ENCODE results near the gene ACTMAP.
"Not testable (repeated sequence)": the region's sequence is repeated elsewhere in the genome, so short reads cannot be mapped to it uniquely, and the experiment has no call there.

Gene ACTMAP

DNA sequence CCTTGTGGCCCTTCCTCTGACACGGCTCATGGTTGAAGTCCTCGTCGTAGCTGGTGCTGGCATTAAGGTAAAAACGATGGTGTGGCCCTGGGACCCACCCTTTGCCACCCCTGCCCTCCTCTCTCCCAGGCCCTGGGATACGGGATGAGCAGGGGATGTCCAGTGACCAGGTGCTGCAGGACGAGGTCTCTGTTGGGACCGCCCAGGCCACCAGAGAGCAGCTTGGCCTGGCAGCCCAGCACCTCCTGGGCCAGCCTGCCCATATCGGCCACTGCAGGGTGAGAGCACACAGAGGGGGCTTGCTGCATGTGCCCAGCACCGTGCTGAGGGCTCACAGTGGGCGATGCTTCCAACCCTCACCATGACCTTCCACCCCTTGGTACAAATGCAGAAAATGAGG is 6.4 kb downstream of the ACTMAP start:
- DNase-seq (ENCODE audit: low spot score) = no peak

DNA sequence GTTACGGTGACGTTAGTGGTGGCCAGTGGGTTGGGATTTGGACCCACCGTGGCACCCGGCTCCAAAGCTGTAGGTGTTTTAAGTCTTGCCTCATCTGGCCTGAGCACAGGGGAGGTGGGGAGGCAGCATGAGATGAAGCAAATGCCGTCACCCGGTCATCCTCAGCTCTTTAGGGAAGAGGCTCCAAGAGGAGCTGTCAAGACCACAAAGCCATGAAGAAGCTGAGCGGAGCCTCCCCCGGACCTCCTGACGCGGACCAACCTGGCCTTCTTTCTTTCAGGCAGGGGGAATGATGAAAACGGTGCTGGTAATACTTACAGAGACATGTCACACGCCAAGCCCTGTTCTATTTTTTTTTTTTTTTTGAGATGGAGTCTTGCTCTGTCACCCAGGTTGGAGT is 7.4 kb downstream of the ACTMAP start:
- no peak for DNase-seq (ENCODE audit: low spot score)

DNA sequence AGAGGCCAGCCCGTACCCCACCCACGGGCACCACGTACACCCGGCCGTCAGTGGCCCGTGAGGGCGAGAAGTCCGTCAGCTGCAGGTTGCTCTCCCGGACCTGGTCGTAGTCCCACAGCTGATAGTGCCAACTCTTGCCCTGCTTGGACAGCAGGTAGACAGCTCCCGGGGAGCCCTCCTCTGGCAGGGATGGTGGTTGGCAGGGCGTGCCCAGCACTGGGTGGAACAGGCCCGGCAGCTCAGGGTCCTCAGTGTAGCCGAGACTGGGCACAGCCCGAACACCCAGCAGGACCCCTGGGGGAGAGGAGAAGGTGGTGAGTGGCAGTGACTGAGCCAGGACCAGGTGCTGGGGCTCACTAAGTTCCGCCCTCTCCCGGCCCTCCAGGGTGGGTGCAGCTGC is 7.8 kb downstream of the ACTMAP start:
- no peak for DNase-seq (ENCODE audit: low spot score)

- no peak for DNase-seq (ENCODE audit: low spot score)
These were observed 8.5 kb downstream of the ACTMAP start for GRCh38 chr19:40741527-40742390.

GRCh38 chr19:40740747-40741146 is 9.5 kb downstream of the ACTMAP start:
- no peak for DNase-seq (ENCODE audit: low spot score)

GRCh38 chr19:40739871-40740703 is 10.2 kb downstream of the ACTMAP start:
- no peak for DNase-seq (ENCODE audit: low spot score)

DNA sequence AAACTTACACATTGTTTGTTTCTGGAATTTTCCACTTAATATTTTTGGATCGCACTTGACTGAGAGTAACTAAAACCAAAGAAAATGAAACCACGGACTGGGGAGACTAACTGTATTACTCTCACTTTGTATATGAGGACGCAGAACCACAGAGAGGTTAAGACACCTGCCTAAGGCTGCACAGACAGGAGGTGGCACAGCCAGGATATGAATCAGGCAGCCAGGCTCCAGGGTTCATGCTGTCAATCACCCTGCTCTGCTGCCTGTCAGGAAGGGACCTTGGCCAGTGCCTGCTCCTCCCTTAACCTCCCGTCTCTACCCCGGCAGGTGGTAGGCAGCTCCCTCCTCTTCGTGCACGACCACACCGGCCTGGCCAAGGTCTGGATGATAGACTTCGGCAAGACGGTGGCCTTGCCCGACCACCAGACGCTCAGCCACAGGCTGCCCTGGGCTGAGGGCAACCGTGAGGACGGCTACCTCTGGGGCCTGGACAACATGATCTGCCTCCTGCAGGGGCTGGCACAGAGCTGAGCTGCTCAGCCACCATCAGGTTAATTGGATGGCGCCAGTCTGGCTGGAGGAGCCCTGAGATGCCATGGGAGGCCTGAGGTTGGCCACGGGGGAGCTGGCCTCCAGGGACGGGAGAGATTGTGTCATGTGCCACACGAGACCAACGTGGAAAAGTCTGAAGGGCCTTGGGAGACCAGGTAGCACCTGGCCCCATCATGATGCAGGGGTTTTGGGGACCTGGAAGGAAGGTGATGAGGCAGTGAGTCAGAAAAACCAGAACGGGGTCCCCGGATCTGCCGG is 11.0 kb downstream of the ACTMAP start:
- DNase-seq (ENCODE audit: low spot score) = no peak

DNA sequence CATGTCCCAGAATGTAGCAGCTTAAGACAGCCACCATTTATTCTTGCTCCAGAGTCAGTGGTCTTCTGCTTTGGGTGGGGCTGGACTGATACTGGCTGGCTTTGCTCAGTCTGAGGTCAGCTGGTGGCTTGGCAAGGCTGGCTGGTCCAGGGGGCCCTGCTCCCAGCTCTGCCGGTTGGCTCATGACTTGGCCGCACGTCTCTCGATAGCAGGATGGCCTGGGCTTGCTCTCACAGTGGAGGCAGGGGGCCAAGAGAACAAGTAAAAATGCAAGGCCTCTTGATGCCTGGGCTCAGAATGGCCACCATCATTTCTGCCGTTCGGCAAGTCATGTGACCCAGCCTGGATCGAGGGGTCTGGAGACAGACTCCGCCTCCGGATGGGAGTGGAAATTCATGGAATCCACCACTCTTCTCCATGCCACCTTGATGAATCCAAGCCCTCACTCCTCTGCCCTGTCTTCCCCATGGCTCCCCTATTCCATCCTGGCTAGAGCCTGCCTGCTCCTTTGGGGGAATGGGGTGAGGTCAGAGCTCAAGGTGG is 13.1 kb downstream of the ACTMAP start:
- DNase-seq (ENCODE audit: low spot score) = no peak

DNA sequence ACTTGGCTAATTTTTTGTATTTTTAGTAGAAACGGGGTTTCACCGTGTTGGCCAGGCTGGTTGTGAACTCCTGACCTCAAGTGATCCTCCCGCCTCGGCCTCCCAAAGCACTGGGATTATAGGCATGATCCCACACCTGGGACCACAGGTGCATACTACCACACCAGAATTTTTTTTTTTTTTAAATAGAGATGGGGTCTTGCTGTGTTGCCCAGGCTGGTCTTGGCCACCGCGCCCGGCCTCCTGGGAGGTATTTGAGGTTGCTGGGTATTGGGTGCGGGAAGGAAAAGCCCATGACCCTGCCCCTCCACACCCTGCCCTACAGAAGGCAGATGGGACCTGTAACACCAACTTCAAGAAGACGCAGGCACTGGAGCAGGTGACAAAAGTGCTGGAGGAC is 13.6 kb downstream of the ACTMAP start:
- DNase-seq (ENCODE audit: low spot score) = no peak

- no peak for DNase-seq (ENCODE audit: low spot score)
These were observed 15.1 kb downstream of the ACTMAP start for GRCh38 chr19:40735013-40735771.

- no peak for DNase-seq (ENCODE audit: low spot score)
These were observed 17.1 kb downstream of the ACTMAP start for GRCh38 chr19:40733149-40733548.

GRCh38 chr19:40732304-40732703 is 18.0 kb downstream of the ACTMAP start:
- DNase-seq (ENCODE audit: low spot score) = not testable (repeated sequence)

DNA sequence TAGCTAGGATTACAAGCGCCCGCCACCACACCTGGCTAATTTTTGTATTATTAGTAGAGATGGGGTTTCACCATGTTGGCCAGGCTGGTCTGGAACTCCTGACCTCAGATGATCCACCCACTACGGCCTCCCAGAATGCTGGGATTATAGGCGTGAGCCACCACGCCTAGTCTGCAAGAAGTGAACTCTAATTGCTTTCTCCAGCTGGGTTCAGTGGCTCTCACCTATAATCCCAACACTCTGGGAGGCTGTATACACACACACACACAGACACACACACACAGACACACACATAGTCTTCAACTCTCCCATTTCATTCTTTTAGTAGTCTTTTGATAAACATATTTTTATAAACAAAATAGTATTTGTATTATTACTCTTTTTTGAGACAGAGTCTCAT is 20.2 kb downstream of the ACTMAP start:
- DNase-seq (ENCODE audit: low spot score) = not testable (repeated sequence)

DNA sequence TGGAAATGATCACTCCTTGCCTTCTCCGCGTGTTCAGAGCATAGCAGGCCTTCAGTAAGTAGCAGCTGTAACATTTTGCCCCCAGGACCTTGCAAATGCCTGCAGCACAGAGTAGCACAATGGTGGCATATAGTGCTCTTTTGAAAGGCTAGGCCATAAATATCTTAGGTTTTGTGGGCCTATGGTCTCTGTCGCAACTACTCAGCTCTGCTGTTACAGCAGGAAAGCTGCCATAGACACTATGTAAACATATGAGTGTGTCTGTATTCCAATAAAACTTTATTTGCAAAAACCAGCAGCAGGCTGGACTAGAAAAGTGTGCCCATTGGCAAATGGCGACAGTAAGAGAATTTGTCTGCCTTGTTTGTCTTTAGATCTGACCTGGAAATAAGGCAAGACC is 24.0 kb downstream of the ACTMAP start:
- DNase-seq (ENCODE audit: low spot score) = no peak

DNA sequence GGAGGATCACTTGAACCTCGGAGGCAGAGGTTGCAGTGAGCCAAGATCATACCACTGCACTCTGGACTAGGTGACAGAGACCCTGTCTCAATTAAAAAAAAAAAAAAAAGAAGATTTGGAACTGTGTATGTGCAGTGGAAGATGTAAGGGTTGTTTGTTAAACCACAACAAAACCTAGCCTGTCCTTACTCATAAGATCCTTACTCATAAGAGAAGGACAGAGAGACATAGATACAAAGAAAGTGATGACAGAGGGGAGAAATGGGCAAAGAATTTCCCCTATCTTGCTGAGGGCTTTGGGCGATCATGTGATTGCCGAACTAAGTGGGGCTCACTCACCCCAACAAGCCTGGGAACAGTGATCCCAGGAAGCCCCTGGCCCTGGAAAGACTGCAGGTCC is 25.4 kb downstream of the ACTMAP start:
- no peak for DNase-seq (ENCODE audit: low spot score)

DNA sequence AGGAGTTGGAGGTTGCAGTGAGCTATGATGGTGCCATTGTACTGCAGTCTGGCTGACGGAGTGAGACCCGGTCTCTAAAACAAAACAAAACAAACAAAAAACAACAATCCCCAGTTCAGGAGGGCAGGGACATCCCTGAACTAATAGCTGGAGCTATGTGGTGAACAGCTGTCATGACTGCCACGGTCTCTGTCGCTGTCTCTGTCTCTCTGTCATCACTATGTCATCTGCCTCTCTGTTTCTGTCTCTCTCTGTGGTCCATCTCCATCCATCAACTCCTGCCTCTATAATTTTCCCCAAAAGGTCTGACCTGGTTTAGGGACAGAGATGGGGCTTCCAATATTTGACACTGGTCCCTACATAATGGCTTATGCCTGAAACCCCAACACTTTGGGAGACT is 26.0 kb downstream of the ACTMAP start:
- DNase-seq (ENCODE audit: low spot score) = no peak

DNA sequence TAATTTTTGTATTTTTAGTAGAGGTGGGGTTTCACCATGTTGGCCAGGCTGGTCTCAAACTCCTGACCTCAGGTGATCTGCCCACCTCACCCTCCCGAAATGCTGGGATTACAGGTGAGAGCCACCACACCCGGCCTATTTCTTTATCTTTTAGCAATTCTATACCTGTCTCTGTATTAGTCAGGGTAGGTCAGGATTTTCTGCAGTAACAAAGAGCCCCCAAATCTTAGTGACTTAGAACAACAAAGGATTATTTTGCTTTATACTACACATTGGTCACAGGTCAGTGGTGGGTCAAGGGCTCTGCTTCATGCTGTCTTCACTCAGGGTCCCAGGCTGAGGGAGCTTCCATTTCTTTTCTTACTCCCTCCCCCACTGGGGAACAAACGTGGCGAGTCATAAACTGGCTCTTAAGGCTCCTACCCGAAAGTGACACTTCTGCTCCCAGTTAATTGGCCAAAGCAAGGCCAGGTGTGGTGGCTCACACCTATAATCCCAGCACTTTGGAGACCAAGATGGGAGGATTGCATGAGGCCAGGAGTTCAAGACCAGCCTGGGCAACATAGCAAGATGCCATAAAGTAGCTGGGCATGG is 26.5 kb downstream of the ACTMAP start:
- no peak for DNase-seq (ENCODE audit: low spot score)

GRCh38 chr19:40721936-40722661 is 28.2 kb downstream of the ACTMAP start:
- no peak for DNase-seq (ENCODE audit: low spot score)

DNA sequence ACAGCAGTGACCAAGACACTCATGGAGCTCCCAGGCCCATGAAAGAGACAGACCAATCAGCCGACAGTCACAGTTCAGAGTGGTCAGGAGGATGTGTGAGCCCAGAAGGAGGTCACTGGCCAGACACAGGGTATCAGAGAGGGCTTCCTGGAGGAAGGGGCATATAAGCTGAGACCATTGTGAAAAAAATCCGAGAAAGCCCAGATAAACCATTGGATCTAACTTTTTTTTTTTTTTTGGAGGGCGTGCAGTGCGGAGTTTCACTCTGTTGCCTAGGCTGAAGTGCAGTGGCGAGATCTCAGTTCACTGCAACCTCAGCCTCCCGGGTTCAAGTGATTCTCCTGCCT is 29.2 kb downstream of the ACTMAP start:
- DNase-seq (ENCODE audit: low spot score) = no peak

- no peak for DNase-seq (ENCODE audit: low spot score)
These were observed 30.8 kb downstream of the ACTMAP start for GRCh38 chr19:40719414-40719894.

Measured in CD4-positive, alpha-beta T cell treated with Interleukin-6 at 100 ng/mL for 8 hours (primary cell).